GM12878 (cell line): ENCODE results near the gene TMEM14B. TPM values are rescaled to one million over a fixed set of nuclear protein-coding genes. Genes with fewer than 3 reads are reported as not detected.

Experiments
- CHD2 ChIP-seq: IDR thresholded peaks from 2 replicates; pipeline ENCODE4 v1.6.1; 2011; ENCODE audit warnings: low read depth, low read length, improper control_type of control experiment, borderline replicate concordance
- CREM ChIP-seq: IDR thresholded peaks from 2 replicates; pipeline ENCODE4 v1.6.1; 2014; ENCODE audit warnings: antibody characterized with exemption, low read depth
- DPF2 ChIP-seq: fragments of 450-650 bp; IDR thresholded peaks from 2 replicates; pipeline ENCODE4 v1.6.1; 2017; ENCODE audit warnings: mild to moderate bottlenecking
- ETV6 ChIP-seq, 2 experiments: fragments of 450-650 bp in 1 of 2; IDR thresholded peaks in 1 of 2; conservative IDR thresholded peaks in 1 of 2; 2 replicates each; pipeline ENCODE4 v1.6.1; 2014; ENCODE audit warnings: antibody characterized with exemption in 1 of 2, borderline replicate concordance in 1 of 2, low read depth in 1 of 2, mild to moderate bottlenecking in 1 of 2, moderate library complexity in 1 of 2
- GATAD2B ChIP-seq: fragments of 450-650 bp; conservative IDR thresholded peaks from 2 replicates; pipeline ENCODE4 v1.6.1; 2017; ENCODE audit warnings: low read depth, mild to moderate bottlenecking, moderate library complexity
- HDGF ChIP-seq: fragments of 450-650 bp; IDR thresholded peaks from 2 replicates; pipeline ENCODE4 v1.6.1; 2016; ENCODE audit warnings: antibody characterized with exemption
- JUNB ChIP-seq: IDR thresholded peaks from 2 replicates; pipeline ENCODE4 v1.6.1; 2016; ENCODE audit warnings: antibody characterized with exemption, mild to moderate bottlenecking
- MXI1 ChIP-seq: fragments of 150-350 bp; IDR thresholded peaks from 2 replicates; pipeline ENCODE4 v1.6.1; 2011; ENCODE audit warnings: low read depth, mild to moderate bottlenecking, inconsistent platforms, low read length, improper control_type of control experiment
- NR2C1 ChIP-seq: fragments of 450-650 bp; IDR thresholded peaks from 2 replicates; pipeline ENCODE4 v1.6.1; 2017; ENCODE audit warnings: antibody characterized with exemption, mild to moderate bottlenecking, moderate library complexity
- PAX5 ChIP-seq: IDR thresholded peaks from 2 replicates; pipeline ENCODE4 v1.6.1; 2011; ENCODE audit warnings: low read depth, low read length, borderline replicate concordance
- PAX8 ChIP-seq: fragments of 450-650 bp; IDR thresholded peaks from 2 replicates; pipeline ENCODE4 v1.6.1; 2017; ENCODE audit warnings: mild to moderate bottlenecking, moderate library complexity
- POLR2A ChIP-seq: IDR thresholded peaks from 2 replicates; pipeline ENCODE4 v1.6.1; 2011; ENCODE audit warnings: low read depth, mild to moderate bottlenecking, low read length
- POLR2AphosphoS2 ChIP-seq: IDR thresholded peaks from 2 replicates; pipeline ENCODE4 v1.6.1; 2011; ENCODE audit warnings: low read depth, mild to moderate bottlenecking, low read length, improper control_type of control experiment, moderate library complexity
- POLR2AphosphoS5 ChIP-seq: IDR thresholded peaks from 2 replicates; pipeline ENCODE4 v1.6.1; 2011; ENCODE audit warnings: mild to moderate bottlenecking, low read length, inconsistent platforms
- RCOR1 ChIP-seq: conservative IDR thresholded peaks from 2 replicates; pipeline ENCODE4 v1.6.1; 2012; ENCODE audit warnings: low read depth, low read length, improper control_type of control experiment
- SUPT20H ChIP-seq: IDR thresholded peaks from 2 replicates; pipeline ENCODE4 v1.6.1; 2011; ENCODE audit warnings: low read depth, mild to moderate bottlenecking, low read length, moderate library complexity, borderline replicate concordance; ENCODE audit not compliant: control insufficient read depth
- polyA plus RNA-seq, 11 experiments: library from polyadenylated mRNA; depleted of rRNA in 4 of 11; unstranded in 6 of 11; stranded (reverse) in 5 of 11; fragments of >200 nt; fragmentation: Nextera tagmentation in 4 of 11; fragmentation: Illumina TruSeq in 1 of 11; extraction: Ambion mirVana in 4 of 11; extraction: Trizol in 1 of 11; gene quantifications; 1 replicate in 1 of 11; 2 replicates in 10 of 11; pipeline versions ENCODE4 v1.2.1 to v1.2.3, GENCODE V29; 2011 to 2016; ENCODE audit warnings: inconsistent platforms in 2 of 11, missing spikeins in 2 of 11, low read depth in 1 of 11
- total RNA-seq, 4 experiments: library from RNA; depleted of rRNA in 3 of 4; stranded (reverse); fragments of >200 nt in 3 of 4; fragmentation: Illumina TruSeq in 1 of 4; extraction: Trizol in 1 of 4; gene quantifications; 2 replicates each; pipeline versions ENCODE4 v1.2.1 to v1.2.3, GENCODE V29; 2013 to 2021
- TF ChIP-seq, protein P1 (sequence below): fragments of 450-650 bp; IDR thresholded peaks from 2 replicates; pipeline ENCODE4 v1.6.1; 2017; ENCODE audit warnings: antibody characterized with exemption, mild to moderate bottlenecking, moderate library complexity
- TF ChIP-seq, protein P2 (sequence below): fragments of 450-650 bp; IDR thresholded peaks from 2 replicates; pipeline ENCODE4 v1.6.1; 2016; ENCODE audit warnings: mild to moderate bottlenecking
- TF ChIP-seq, protein P3 (sequence below): fragments of 450-650 bp; IDR thresholded peaks from 2 replicates; pipeline ENCODE4 v1.6.1; 2016; ENCODE audit warnings: mild to moderate bottlenecking
- TF ChIP-seq, protein P4 (sequence below): fragments of 150-350 bp; IDR thresholded peaks from 2 replicates; pipeline ENCODE4 v1.6.1; 2014; ENCODE audit warnings: mild to moderate bottlenecking, low read depth, low read length

Gene TMEM14B
- total and polyA plus RNA-seq, 10 of the 15 experiments (the other 5 are each of a cell fraction or from before 2014, with no cell fraction given): 80.5 to 399 (median 136) TPM

DNA sequence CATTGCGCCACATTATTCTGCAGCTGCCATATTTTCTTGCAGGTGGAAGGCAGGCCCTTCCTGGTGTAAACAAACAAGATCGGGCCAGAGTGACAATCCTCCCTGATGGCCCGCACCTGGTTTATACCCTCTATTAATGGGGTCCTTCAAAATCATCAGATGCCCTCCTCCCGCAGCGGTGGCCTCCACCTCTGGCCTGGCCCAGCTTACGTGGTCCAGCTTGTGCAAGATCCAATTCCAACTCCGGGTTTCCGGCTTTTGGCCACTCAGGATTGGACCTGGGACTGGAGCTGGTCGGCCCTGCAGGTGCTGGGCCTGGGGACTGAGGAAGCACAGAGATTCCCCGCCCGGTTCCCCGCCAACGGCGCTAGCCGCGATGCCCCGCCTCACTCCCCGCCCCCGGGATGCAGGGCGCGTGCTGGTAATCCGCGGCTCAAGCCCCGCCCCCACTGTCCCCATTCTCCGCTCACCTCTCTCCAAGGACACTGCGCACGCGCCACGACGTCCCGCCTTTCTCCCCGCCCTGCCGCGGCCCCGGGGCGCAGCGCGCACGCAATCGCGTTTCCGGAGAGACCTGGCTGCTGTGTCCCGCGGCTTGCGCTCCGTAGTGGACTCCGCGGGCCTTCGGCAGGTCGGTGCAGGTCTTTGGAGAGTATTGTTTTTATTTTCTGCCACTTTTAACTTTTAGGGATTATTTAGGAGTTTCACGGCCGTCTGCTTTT, at the start of gene TMEM14B (continued):
- TF ChIP-seq, protein P1, sequence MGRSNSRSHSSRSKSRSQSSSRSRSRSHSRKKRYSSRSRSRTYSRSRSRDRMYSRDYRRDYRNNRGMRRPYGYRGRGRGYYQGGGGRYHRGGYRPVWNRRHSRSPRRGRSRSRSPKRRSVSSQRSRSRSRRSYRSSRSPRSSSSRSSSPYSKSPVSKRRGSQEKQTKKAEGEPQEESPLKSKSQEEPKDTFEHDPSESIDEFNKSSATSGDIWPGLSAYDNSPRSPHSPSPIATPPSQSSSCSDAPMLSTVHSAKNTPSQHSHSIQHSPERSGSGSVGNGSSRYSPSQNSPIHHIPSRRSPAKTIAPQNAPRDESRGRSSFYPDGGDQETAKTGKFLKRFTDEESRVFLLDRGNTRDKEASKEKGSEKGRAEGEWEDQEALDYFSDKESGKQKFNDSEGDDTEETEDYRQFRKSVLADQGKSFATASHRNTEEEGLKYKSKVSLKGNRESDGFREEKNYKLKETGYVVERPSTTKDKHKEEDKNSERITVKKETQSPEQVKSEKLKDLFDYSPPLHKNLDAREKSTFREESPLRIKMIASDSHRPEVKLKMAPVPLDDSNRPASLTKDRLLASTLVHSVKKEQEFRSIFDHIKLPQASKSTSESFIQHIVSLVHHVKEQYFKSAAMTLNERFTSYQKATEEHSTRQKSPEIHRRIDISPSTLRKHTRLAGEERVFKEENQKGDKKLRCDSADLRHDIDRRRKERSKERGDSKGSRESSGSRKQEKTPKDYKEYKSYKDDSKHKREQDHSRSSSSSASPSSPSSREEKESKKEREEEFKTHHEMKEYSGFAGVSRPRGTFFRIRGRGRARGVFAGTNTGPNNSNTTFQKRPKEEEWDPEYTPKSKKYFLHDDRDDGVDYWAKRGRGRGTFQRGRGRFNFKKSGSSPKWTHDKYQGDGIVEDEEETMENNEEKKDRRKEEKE: no peak
- TF ChIP-seq, protein P2, sequence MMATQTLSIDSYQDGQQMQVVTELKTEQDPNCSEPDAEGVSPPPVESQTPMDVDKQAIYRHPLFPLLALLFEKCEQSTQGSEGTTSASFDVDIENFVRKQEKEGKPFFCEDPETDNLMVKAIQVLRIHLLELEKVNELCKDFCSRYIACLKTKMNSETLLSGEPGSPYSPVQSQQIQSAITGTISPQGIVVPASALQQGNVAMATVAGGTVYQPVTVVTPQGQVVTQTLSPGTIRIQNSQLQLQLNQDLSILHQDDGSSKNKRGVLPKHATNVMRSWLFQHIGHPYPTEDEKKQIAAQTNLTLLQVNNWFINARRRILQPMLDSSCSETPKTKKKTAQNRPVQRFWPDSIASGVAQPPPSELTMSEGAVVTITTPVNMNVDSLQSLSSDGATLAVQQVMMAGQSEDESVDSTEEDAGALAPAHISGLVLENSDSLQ: no peak
- TF ChIP-seq POLR2AphosphoS5 (peak; percentile 92), RCOR1 (0 out of 2 replicates have a peak, but pooled peaks have one; percentile 18), PAX5 (peak; percentile 37; the same call in 1 of the 2 replicates), SUPT20H (no peak), ETV6 (conservative IDR thresholded peaks at IDR 0.05 in 1 of 2, IDR thresholded peaks at IDR 0.05 in 1 of 2; ENCODE audit: borderline replicate concordance in 1 of 2, low read depth in 1 of 2) (no peak), JUNB (no peak), CHD2 (peak; percentile 74; the same call in 1 of the 2 replicates), PAX8 (no peak), DPF2 (0 out of 2 replicates have a peak, but pooled peaks have one; percentile 38), NR2C1 (no peak), MXI1 (peak; percentile 40), HDGF (peak; percentile 90; the same call in 1 of the 2 replicates), GATAD2B (peak; percentile 74), CREM (peak; percentile 44; the same call in 1 of the 2 replicates), POLR2AphosphoS2 (peak; percentile 88; the same call in 1 of the 2 replicates), POLR2A (peak; percentile 94)
- TF ChIP-seq, protein P3, sequence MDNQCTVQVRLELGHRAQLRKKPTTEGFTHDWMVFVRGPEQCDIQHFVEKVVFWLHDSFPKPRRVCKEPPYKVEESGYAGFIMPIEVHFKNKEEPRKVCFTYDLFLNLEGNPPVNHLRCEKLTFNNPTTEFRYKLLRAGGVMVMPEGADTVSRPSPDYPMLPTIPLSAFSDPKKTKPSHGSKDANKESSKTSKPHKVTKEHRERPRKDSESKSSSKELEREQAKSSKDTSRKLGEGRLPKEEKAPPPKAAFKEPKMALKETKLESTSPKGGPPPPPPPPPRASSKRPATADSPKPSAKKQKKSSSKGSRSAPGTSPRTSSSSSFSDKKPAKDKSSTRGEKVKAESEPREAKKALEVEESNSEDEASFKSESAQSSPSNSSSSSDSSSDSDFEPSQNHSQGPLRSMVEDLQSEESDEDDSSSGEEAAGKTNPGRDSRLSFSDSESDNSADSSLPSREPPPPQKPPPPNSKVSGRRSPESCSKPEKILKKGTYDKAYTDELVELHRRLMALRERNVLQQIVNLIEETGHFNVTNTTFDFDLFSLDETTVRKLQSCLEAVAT: no peak
- TF ChIP-seq, protein P4, sequence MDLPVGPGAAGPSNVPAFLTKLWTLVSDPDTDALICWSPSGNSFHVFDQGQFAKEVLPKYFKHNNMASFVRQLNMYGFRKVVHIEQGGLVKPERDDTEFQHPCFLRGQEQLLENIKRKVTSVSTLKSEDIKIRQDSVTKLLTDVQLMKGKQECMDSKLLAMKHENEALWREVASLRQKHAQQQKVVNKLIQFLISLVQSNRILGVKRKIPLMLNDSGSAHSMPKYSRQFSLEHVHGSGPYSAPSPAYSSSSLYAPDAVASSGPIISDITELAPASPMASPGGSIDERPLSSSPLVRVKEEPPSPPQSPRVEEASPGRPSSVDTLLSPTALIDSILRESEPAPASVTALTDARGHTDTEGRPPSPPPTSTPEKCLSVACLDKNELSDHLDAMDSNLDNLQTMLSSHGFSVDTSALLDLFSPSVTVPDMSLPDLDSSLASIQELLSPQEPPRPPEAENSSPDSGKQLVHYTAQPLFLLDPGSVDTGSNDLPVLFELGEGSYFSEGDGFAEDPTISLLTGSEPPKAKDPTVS: no peak
